DOHH2 (cell line): ENCODE measurements around the gene TBC1D16.

Experiments used
- H3F3A ChIP-seq: fragments of 200-600 bp; sonication (generic), shearing (Covaris generic); 2 replicates; pipeline ENCODE4 v1.6.0; 2016; ENCODE audit warnings: antibody characterized with exemption, mild to moderate bottlenecking; ENCODE audit not compliant: control insufficient read depth, insufficient read depth
- H3K27ac ChIP-seq: fragments of 200-600 bp; sonication (generic); 2 replicates; pipeline ENCODE4 v1.5.1; 2014; ENCODE audit warnings: low read depth, mild to moderate bottlenecking, low read length, moderate library complexity
- H3K27me3 ChIP-seq: fragments of 200-600 bp; sonication (generic); 2 replicates; pipeline ENCODE4 v1.6.1; 2014; ENCODE audit warnings: mild to moderate bottlenecking, low read length, mixed read lengths; ENCODE audit not compliant: control insufficient read depth
- H3K36me3 ChIP-seq: fragments of 200-600 bp; sonication (generic); 2 replicates; pipeline ENCODE4 v1.6.1; 2014; ENCODE audit warnings: mild to moderate bottlenecking, low read length, moderate library complexity, mixed read lengths; ENCODE audit not compliant: control insufficient read depth
- H3K4me1 ChIP-seq: fragments of 200-600 bp; sonication (generic); 2 replicates; pipeline ENCODE4 v1.6.1; 2014; ENCODE audit warnings: mild to moderate bottlenecking, low read length, mixed read lengths; ENCODE audit not compliant: control insufficient read depth
- H3K4me2 ChIP-seq: fragments of 200-600 bp; sonication (generic); 2 replicates; pipeline ENCODE4 v1.6.0; 2014; ENCODE audit warnings: mild to moderate bottlenecking, low read length, moderate library complexity
- H3K4me3 ChIP-seq: fragments of 200-600 bp; sonication (generic); 2 replicates; pipeline ENCODE4 v1.5.1; 2014; ENCODE audit warnings: mild to moderate bottlenecking, low read length, mixed read lengths
- H3K79me2 ChIP-seq: fragments of 200-600 bp; sonication (generic); 2 replicates; pipeline ENCODE4 v1.6.1; 2014; ENCODE audit warnings: mild to moderate bottlenecking, low read length, mixed read lengths; ENCODE audit not compliant: control insufficient read depth
- H3K9me2 ChIP-seq: fragments of 200-600 bp; sonication (generic); replicated peaks from 2 replicates; pipeline ENCODE4 v1.6.1; 2014; ENCODE audit warnings: mild to moderate bottlenecking, low read length, mixed read lengths; ENCODE audit not compliant: control insufficient read depth
- H3K9me3 ChIP-seq: fragments of 200-600 bp; sonication (generic); 2 replicates; pipeline ENCODE4 v1.6.1; 2014; ENCODE audit warnings: antibody characterized with exemption, low read length, mixed read lengths; ENCODE audit not compliant: control insufficient read depth, insufficient read depth
- H4K20me1 ChIP-seq: fragments of 200-600 bp; sonication (generic); 2 replicates; pipeline ENCODE4 v1.6.0; 2014; ENCODE audit warnings: low read depth, mild to moderate bottlenecking, antibody characterized with exemption, low read length, moderate library complexity; ENCODE audit not compliant: control insufficient read depth, insufficient read depth
- EZH2phosphoT487 ChIP-seq: fragments of 200-600 bp; sonication (generic); IDR thresholded peaks from 2 replicates; pipeline ENCODE4 v1.6.1; 2017; ENCODE audit warnings: borderline replicate concordance, mild to moderate bottlenecking, antibody characterized with exemption, low read length, moderate library complexity, mixed read lengths
- TF ChIP-seq, protein P1 (sequence below): fragments of 200-600 bp; sonication (generic); IDR thresholded peaks from one replicate; pipeline ENCODE4 v1.5.1; 2014; ENCODE audit warnings: antibody characterized with exemption, mild to moderate bottlenecking, low read depth, low read length; ENCODE audit not compliant: poor library complexity, severe bottlenecking

TBC1D16 gene

GRCh38 chr17:80003969-80004368 lies 31.7 kb downstream of the TBC1D16 start:
- Histone ChIP-seq H3F3A (no peaks in the 10 kb centered on the region), H4K20me1 (no peaks in the 10 kb centered on the region), H3K4me3 (no peak overlapping the region), H3K27me3 (no peaks in the 10 kb centered on the region), H3K9me3 (no peaks in the 10 kb centered on the region), H3K36me3 (no peaks in the 10 kb centered on the region), H3K4me1 (no peaks in the 10 kb centered on the region), H3K79me2 (no peaks in the 10 kb centered on the region), H3K9me2 (no peaks in the 10 kb centered on the region), H3K27ac (no peak overlapping the region), H3K4me2 (no peak overlapping the region)
- TF ChIP-seq, protein P1, sequence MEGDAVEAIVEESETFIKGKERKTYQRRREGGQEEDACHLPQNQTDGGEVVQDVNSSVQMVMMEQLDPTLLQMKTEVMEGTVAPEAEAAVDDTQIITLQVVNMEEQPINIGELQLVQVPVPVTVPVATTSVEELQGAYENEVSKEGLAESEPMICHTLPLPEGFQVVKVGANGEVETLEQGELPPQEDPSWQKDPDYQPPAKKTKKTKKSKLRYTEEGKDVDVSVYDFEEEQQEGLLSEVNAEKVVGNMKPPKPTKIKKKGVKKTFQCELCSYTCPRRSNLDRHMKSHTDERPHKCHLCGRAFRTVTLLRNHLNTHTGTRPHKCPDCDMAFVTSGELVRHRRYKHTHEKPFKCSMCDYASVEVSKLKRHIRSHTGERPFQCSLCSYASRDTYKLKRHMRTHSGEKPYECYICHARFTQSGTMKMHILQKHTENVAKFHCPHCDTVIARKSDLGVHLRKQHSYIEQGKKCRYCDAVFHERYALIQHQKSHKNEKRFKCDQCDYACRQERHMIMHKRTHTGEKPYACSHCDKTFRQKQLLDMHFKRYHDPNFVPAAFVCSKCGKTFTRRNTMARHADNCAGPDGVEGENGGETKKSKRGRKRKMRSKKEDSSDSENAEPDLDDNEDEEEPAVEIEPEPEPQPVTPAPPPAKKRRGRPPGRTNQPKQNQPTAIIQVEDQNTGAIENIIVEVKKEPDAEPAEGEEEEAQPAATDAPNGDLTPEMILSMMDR = no peak
- TF ChIP-seq EZH2phosphoT487 = no peak

GRCh38 chr17:80002690-80003490 lies 32.8 kb downstream of the TBC1D16 start:
- no peaks in the 10 kb centered on the region for H3K36me3 ChIP-seq
- H3K9me3 ChIP-seq = no peaks in the 10 kb centered on the region

DNA sequence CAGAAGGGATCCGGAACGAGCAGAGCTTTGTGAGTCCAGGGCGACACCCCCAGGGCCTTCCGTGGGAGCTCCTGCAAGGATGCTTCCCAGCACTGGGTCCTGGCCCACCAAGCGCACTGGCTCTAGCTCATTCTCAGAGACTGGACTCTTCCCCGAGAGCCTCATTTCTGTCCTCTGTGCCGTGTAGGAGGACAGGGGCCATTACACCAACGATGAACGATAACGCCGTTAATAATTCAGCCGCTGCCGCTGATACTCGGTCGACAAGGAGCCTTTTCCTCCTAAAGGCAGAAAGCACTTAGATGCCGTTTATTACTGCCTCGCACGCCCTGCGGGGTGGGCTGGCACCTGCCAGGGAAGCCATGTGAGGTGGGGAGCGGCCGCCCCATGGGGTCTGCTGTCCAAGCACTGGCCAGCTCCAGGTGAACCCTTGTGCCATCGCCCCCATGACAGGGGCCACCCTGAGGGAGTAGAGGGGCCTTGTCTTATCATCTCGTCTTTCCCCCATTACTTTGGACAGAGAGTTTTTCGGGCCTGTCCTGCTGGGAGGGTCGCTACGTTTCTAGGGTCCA lies 33.5 kb downstream of the TBC1D16 start:
- TF ChIP-seq EZH2phosphoT487 = no peak
- TF ChIP-seq, protein P1 = no peak

More at GRCh38 chr17:80002690-80003490, 32.8 kb downstream of the TBC1D16 start:
- Histone ChIP-seq H3F3A (no peaks in the 10 kb centered on the region), H3K27ac (no peak overlapping the region), H3K79me2 (no peaks in the 10 kb centered on the region), H4K20me1 (no peaks in the 10 kb centered on the region), H3K4me3 (no peak overlapping the region), H3K4me1 (no peaks in the 10 kb centered on the region), H3K4me2 (no peak overlapping the region), H3K27me3 (no peaks in the 10 kb centered on the region), H3K9me2 (no peaks in the 10 kb centered on the region)
- TF ChIP-seq EZH2phosphoT487 = no peak
- TF ChIP-seq, protein P1 = no peak

More for the DNA sequence above, 33.5 kb downstream of the TBC1D16 start:
- Histone ChIP-seq H4K20me1 (no peaks in the 10 kb centered on the region), H3K4me1 (peaks cover 5% of the 10 kb centered on the region), H3K27ac (no peak overlapping the region), H3K36me3 (no peaks in the 10 kb centered on the region), H3K9me3 (no peaks in the 10 kb centered on the region), H3K4me2 (no peak overlapping the region), H3K9me2 (no peaks in the 10 kb centered on the region), H3F3A (no peaks in the 10 kb centered on the region), H3K4me3 (no peak overlapping the region), H3K79me2 (no peaks in the 10 kb centered on the region), H3K27me3 (no peaks in the 10 kb centered on the region)
